ENCODE measurements around the gene MYO16.

GRCh38 chr13:108768035-108768434 lies 138.6 kb downstream of the MYO16 start:
- TF ChIP-seq CTCF (conservative IDR thresholded peaks at IDR 0.05 in 1 of 2, IDR thresholded peaks at IDR 0.05 in 1 of 2; ENCODE audit: low read depth in 1 of 2, low read length in 2 of 2) (no peak), EZH2 (IDR thresholded peaks at IDR 0.05; ENCODE audit: low read length, missing control alignments) (no peak)
